IMR-90 (cell line): ENCODE data around the gene HYI. TPM values are rescaled to one million over a fixed set of nuclear protein-coding genes. Genes with fewer than 3 reads are reported as not detected.

Experiments
- ATAC-seq: fragments of 200-7000 bp; cut with Tn5 transposase; 2 replicates; pipeline ENCODE4 v1.9.1; 2020; ENCODE audit warnings: low read depth, mild to moderate bottlenecking, moderate library complexity
- BruUV-seq: library from RNA; stranded (reverse); fragments of 400-500 nt; replicated peaks from 2 replicates; lab custom pipeline; 2021; lab: Mats Ljungman, UMichigan
- CTCF ChIA-PET: fragments of 300-600 bp; formaldehyde crosslinking; extraction: SDS; loops from one replicate; lab custom pipeline; 2021; ENCODE audit warnings: antibody characterized with exemption; lab: Yijun Ruan, JAX
- POLR2A ChIA-PET: fragments of 300-600 bp; sonication (Branson Sonifier 250); formaldehyde crosslinking; loops from one replicate; lab custom pipeline; 2022; ENCODE audit warnings: antibody characterized with exemption; ENCODE audit not compliant: unreplicated experiment; lab: Charles Lee
- DNase-seq: peaks from one replicate; pipeline ENCODE4 v3.0.0; 2013
- H2AFZ ChIP-seq: replicated peaks from 2 replicates; pipeline ENCODE3; 2013; ENCODE audit warnings: low read length, mild to moderate bottlenecking; ENCODE audit not compliant: poor library complexity
- H2AK5ac ChIP-seq: 2 replicates; pipeline ENCODE4 v1.6.1; 2013; ENCODE audit warnings: low read depth, low read length, inconsistent platforms
- H2AK9ac ChIP-seq: replicated peaks from 2 replicates; pipeline ENCODE3; 2013; ENCODE audit warnings: mild to moderate bottlenecking, low read depth, low read length, moderate library complexity; ENCODE audit not compliant: poor library complexity
- H2BK120ac ChIP-seq: 2 replicates; pipeline ENCODE4 v1.6.1; 2013; ENCODE audit warnings: low read depth, low read length, inconsistent platforms
- H2BK15ac ChIP-seq: 3 replicates; pipeline ENCODE4 v1.6.1; 2013; ENCODE audit warnings: low read depth, low read length, inconsistent platforms
- H2BK20ac ChIP-seq: 2 replicates; pipeline ENCODE4 v1.6.1; 2013; ENCODE audit warnings: low read depth, mild to moderate bottlenecking, inconsistent platforms, low read length, moderate library complexity
- H2BK5ac ChIP-seq: 2 replicates; pipeline ENCODE4 v1.6.1; 2013; ENCODE audit warnings: mild to moderate bottlenecking, low read depth, low read length, inconsistent platforms; ENCODE audit not compliant: poor library complexity, severe bottlenecking
- H3K14ac ChIP-seq: replicated peaks from 2 replicates; pipeline ENCODE4 v1.6.1; 2013; ENCODE audit warnings: low read depth, low read length, inconsistent platforms
- H3K18ac ChIP-seq: 2 replicates; pipeline ENCODE4 v1.6.1; 2013; ENCODE audit warnings: low read depth, low read length, control low read depth
- H3K23ac ChIP-seq: 2 replicates; pipeline ENCODE4 v1.6.1; 2013; ENCODE audit warnings: low read depth, low read length, inconsistent platforms
- H3K27ac ChIP-seq: 2 replicates; pipeline ENCODE4 v1.5.1; 2013; ENCODE audit warnings: mild to moderate bottlenecking, control low read depth, low read length; ENCODE audit not compliant: insufficient read depth
- H3K27me3 ChIP-seq: 2 replicates; pipeline ENCODE4 v1.6.1; 2013; ENCODE audit warnings: low read length; ENCODE audit not compliant: control insufficient read depth, insufficient read depth
- H3K36me3 ChIP-seq: 2 replicates; pipeline ENCODE4 v1.6.1; 2013; ENCODE audit warnings: low read length, mixed read lengths; ENCODE audit not compliant: control insufficient read depth, insufficient read depth
- H3K4ac ChIP-seq: 2 replicates; pipeline ENCODE4 v1.6.1; 2013; ENCODE audit warnings: low read depth, low read length, inconsistent platforms
- H3K4me1 ChIP-seq: 2 replicates; pipeline ENCODE4 v1.6.1; 2013; ENCODE audit warnings: low read length, mixed read lengths; ENCODE audit not compliant: control insufficient read depth, insufficient read depth
- H3K4me2 ChIP-seq: 2 replicates; pipeline ENCODE4 v1.6.1; 2013; ENCODE audit warnings: low read depth, mild to moderate bottlenecking, control low read depth, low read length, moderate library complexity
- H3K4me3 ChIP-seq: 2 replicates; pipeline ENCODE4 v1.5.1; 2013; ENCODE audit warnings: low read depth, mild to moderate bottlenecking, control low read depth, low read length, moderate library complexity; ENCODE audit not compliant: insufficient read depth
- H3K56ac ChIP-seq: 2 replicates; pipeline ENCODE4 v1.6.1; 2013; ENCODE audit warnings: low read length, inconsistent platforms; ENCODE audit not compliant: insufficient read depth; ENCODE audit errors: extremely low read depth
- H3K79me1 ChIP-seq, 2 experiments: 2 replicates each; pipeline ENCODE4 v1.6.1; 2013; ENCODE audit warnings: low read length in 2 of 2, inconsistent platforms in 1 of 2, low read depth in 1 of 2
- H3K9ac ChIP-seq: 2 replicates; pipeline ENCODE4 v1.6.1; 2013; ENCODE audit warnings: low read depth, low read length, control low read depth
- H3K9me1 ChIP-seq: 2 replicates; pipeline ENCODE4 v1.6.1; 2013; ENCODE audit warnings: low read length, inconsistent platforms; ENCODE audit not compliant: insufficient read depth
- H3K9me3 ChIP-seq: 2 replicates; pipeline ENCODE4 v1.6.1; 2013; ENCODE audit warnings: low read length; ENCODE audit not compliant: control insufficient read depth, insufficient read depth
- H4K20me1 ChIP-seq: 2 replicates; pipeline ENCODE4 v1.6.1; 2013; ENCODE audit warnings: low read length, inconsistent platforms; ENCODE audit not compliant: insufficient read depth
- H4K5ac ChIP-seq: 2 replicates; pipeline ENCODE4 v1.6.1; 2013; ENCODE audit warnings: mild to moderate bottlenecking, low read depth, low read length, control low read depth
- H4K8ac ChIP-seq, 2 experiments: 2 replicates each; pipeline ENCODE4 v1.6.1; 2013; ENCODE audit warnings: low read depth in 2 of 2, low read length in 2 of 2, control low read depth in 1 of 2, inconsistent platforms in 1 of 2
- H4K91ac ChIP-seq: 2 replicates; pipeline ENCODE4 v1.6.1; 2013; ENCODE audit warnings: low read depth, low read length, inconsistent platforms; ENCODE audit not compliant: insufficient read depth
- BHLHE40 ChIP-seq: fragments of 150-350 bp; IDR thresholded peaks from 2 replicates; pipeline ENCODE4 v1.6.1; 2016; ENCODE audit warnings: mild to moderate bottlenecking, low read depth, low read length
- CEBPB ChIP-seq: IDR thresholded peaks from 2 replicates; pipeline ENCODE4 v1.6.1; 2012; ENCODE audit warnings: low read depth, low read length, improper control_type of control experiment
- CHD1 ChIP-seq: IDR thresholded peaks from 2 replicates; pipeline ENCODE4 v1.6.1; 2012; ENCODE audit warnings: low read depth, low read length, improper control_type of control experiment
- CTCF ChIP-seq: conservative IDR thresholded peaks from 2 replicates; pipeline ENCODE4 v1.5.1; 2012; ENCODE audit warnings: mild to moderate bottlenecking, low read depth, low read length, improper control_type of control experiment
- ELK1 ChIP-seq: fragments of 150-350 bp; IDR thresholded peaks from 2 replicates; pipeline ENCODE4 v1.6.1; 2016; ENCODE audit warnings: low read depth, mild to moderate bottlenecking, low read length, moderate library complexity, borderline replicate concordance
- FOS ChIP-seq: fragments of 150-350 bp; IDR thresholded peaks from 2 replicates; pipeline ENCODE4 v1.6.1; 2016; ENCODE audit warnings: low read depth, low read length
- MAFK ChIP-seq: IDR thresholded peaks from 2 replicates; pipeline ENCODE4 v1.6.1; 2012; ENCODE audit warnings: low read depth, low read length, improper control_type of control experiment
- MAZ ChIP-seq: IDR thresholded peaks from 2 replicates; pipeline ENCODE4 v1.6.1; 2012; ENCODE audit warnings: low read depth, mild to moderate bottlenecking, low read length, improper control_type of control experiment, moderate library complexity, borderline replicate concordance
- MXI1 ChIP-seq: IDR thresholded peaks from 2 replicates; pipeline ENCODE4 v1.6.1; 2012; ENCODE audit warnings: low read depth, mild to moderate bottlenecking, low read length, moderate library complexity, borderline replicate concordance
- NFE2L2 ChIP-seq: fragments of 150-350 bp; IDR thresholded peaks from 2 replicates; pipeline ENCODE4 v1.6.1; 2016; ENCODE audit warnings: low read depth, mild to moderate bottlenecking, low read length
- POLR2A ChIP-seq: IDR thresholded peaks from 2 replicates; pipeline ENCODE4 v1.6.1; 2012; ENCODE audit warnings: mild to moderate bottlenecking, low read depth, low read length
- RAD21 ChIP-seq: IDR thresholded peaks from 2 replicates; pipeline ENCODE4 v1.6.1; 2012; ENCODE audit warnings: low read length, improper control_type of control experiment
- RCOR1 ChIP-seq: IDR thresholded peaks from 2 replicates; pipeline ENCODE4 v1.6.1; 2012; ENCODE audit warnings: mild to moderate bottlenecking, low read length, improper control_type of control experiment; ENCODE audit not compliant: insufficient replicate concordance
- RFX5 ChIP-seq: IDR thresholded peaks from 2 replicates; pipeline ENCODE4 v1.8.0; 2012; ENCODE audit warnings: low read depth, mild to moderate bottlenecking, low read length, moderate library complexity
- SMC3 ChIP-seq: fragments of 150-350 bp; IDR thresholded peaks from 2 replicates; pipeline ENCODE4 v1.6.1; 2016; ENCODE audit warnings: low read depth, mild to moderate bottlenecking, antibody characterized with exemption, low read length, moderate library complexity
- WGBS, 2 experiments: methylation state at CpG; one replicate each; pipeline versions ENCODE4 v1.1.5 to v1.1.7; 2013; ENCODE audit warnings: missing lambda C conversion rate in 2 of 2; ENCODE audit not compliant: insufficient read length in 1 of 2; ENCODE audit errors: extremely low coverage in 2 of 2; 5-methylcytosine and 5-hydroxymethylcytosine counted together
- dilution Hi-C: fragments of 300-500 bp; cut with HindIII; formaldehyde crosslinking; loops from one replicate; pipeline ENCODE4 v1.14.3; 2018; ENCODE audit warnings: low sequenced_read_pairs; ENCODE audit not compliant: unreplicated experiment
- in situ Hi-C: fragments of 300-500 bp; cut with MboI; formaldehyde crosslinking; loops from 3 replicates; pipeline ENCODE4 v1.14.3; 2019; ENCODE audit warnings: low sequenced_read_pairs, inconsistent platforms, mixed read lengths
- intact Hi-C: fragments of 100-400 bp; cut with micrococcal nuclease; formaldehyde crosslinking; loops from 2 replicates; pipeline ENCODE4 v1.10.0; 2022
- polyA plus RNA-seq, 3 experiments: library from polyadenylated mRNA; depleted of rRNA; stranded (reverse); fragments of >200 nt; gene quantifications; 2 replicates each; pipeline ENCODE4 v1.2.3, GENCODE V29; 2012; ENCODE audit warnings: low replicate concordance in 1 of 3
- total RNA-seq: library from RNA; depleted of rRNA; stranded (reverse); fragments of >200 nt; gene quantifications from 2 replicates; pipeline ENCODE4 v1.2.3, GENCODE V29; 2012
- TF ChIP-seq, protein P1 (sequence below): fragments of 150-350 bp; IDR thresholded peaks from 2 replicates; pipeline ENCODE4 v1.6.1; 2017; ENCODE audit warnings: mild to moderate bottlenecking, antibody characterized with exemption, low read length, low read depth

Gene HYI
- total and polyA plus RNA-seq, 2 of the 4 experiments (the other 2 are of a cell fraction), result 21.5 to 53.7 TPM

DNA sequence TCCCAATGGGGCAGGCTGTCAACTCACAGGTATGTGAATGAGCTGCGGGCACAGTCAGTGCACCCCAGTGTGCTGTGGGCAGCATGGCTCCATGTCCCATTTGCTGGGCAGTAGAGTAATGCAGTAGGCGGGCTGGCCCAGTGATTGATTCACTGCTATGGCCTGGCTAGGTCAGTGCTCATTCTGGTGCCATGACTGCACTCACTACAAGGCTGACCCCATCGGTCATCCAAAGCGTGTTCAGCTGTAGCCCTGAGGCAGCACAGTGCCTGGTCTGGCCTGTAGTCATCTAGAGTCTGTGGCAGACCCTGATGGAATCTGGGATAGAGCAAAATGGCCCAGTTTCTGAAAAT is 7.4 kb downstream of the HYI start:
- ATAC-seq (no peak), DNase-seq (no peak)
- no peaks in the 10 kb centered on the region for H3K27me3 ChIP-seq
- H3K9me1 ChIP-seq, result peaks cover 35% of the 10 kb centered on the region
- dilution Hi-C loops, result no loop called here
- H2BK5ac ChIP-seq, result no peak overlapping the region
- no peak overlapping the region for H3K4me2 ChIP-seq
- peaks cover 4% of the 10 kb centered on the region; the same call in 1 of the 2 replicates for H3K4me1 ChIP-seq
- CTCF ChIA-PET, result no interaction called here
- no peak overlapping the region for H3K4ac ChIP-seq
- no peak overlapping the region; the same call in 1 of the 2 replicates for H4K91ac ChIP-seq
- H3K14ac ChIP-seq, result no peak overlapping the region
- no peak overlapping the region for H2BK20ac ChIP-seq
- no peak overlapping the region for H3K9ac ChIP-seq
- WGBS, 2 experiments, result 93% methylated on average over 2 of the region's 4 CpGs; no CpG with 5 or more reads in 1 of the 2 experiments
- no peak overlapping the region for H3K56ac ChIP-seq
- H2AK9ac ChIP-seq, result peak overlapping the region; percentile 71
- intact Hi-C loops, result no loop called here
- TF ChIP-seq NFE2L2, result no peak
- no peak for TF ChIP-seq SMC3
- no peak for TF ChIP-seq RAD21
- TF ChIP-seq BHLHE40, result no peak
- TF ChIP-seq CEBPB, result no peak
- TF ChIP-seq MXI1, result no peak
- TF ChIP-seq CHD1, result no peak
- TF ChIP-seq, protein P1, sequence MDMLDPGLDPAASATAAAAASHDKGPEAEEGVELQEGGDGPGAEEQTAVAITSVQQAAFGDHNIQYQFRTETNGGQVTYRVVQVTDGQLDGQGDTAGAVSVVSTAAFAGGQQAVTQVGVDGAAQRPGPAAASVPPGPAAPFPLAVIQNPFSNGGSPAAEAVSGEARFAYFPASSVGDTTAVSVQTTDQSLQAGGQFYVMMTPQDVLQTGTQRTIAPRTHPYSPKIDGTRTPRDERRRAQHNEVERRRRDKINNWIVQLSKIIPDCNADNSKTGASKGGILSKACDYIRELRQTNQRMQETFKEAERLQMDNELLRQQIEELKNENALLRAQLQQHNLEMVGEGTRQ, result no peak
- TF ChIP-seq ELK1, result no peak
- TF ChIP-seq RCOR1, result no peak
- TF ChIP-seq RFX5, result no peak
- no peak for TF ChIP-seq POLR2A
- no peak for TF ChIP-seq MAFK
- no peak for TF ChIP-seq MAZ
- TF ChIP-seq CTCF, result no peak
- TF ChIP-seq FOS, result no peak
- POLR2A ChIA-PET, result no interaction called here
- BruUV-seq, result no TSS peak
- in situ Hi-C loops, result no loop called here
- H4K5ac ChIP-seq, result no peak overlapping the region
- H3K79me1 ChIP-seq, result peaks cover 0 to 40% of the 10 kb centered on the region in 2 experiments; a peak in 2 of 4 replicates
- H2BK15ac ChIP-seq, result no peak overlapping the region
- H3K4me3 ChIP-seq, result no peak overlapping the region
- H2AFZ ChIP-seq, result no peak overlapping the region
- no peak overlapping the region for H2BK120ac ChIP-seq
- no peak overlapping the region for H3K23ac ChIP-seq
- no peak overlapping the region for H4K8ac ChIP-seq
- no peaks in the 10 kb centered on the region for H3K9me3 ChIP-seq
- no peak overlapping the region for H3K27ac ChIP-seq
- H3K36me3 ChIP-seq, result peaks cover 94% of the 10 kb centered on the region
- H3K18ac ChIP-seq, result no peak overlapping the region
- no peaks in the 10 kb centered on the region; the same call in 1 of the 2 replicates for H4K20me1 ChIP-seq
- H2AK5ac ChIP-seq, result no peak overlapping the region
